Lung microvascular endothelial cell (primary cell): ENCODE measurements around the gene OSGEP. TPM values are rescaled to one million over a fixed set of nuclear protein-coding genes. Genes with fewer than 3 reads are reported as not detected.

Source experiments
- DNase-seq, 2 donors: peaks; one replicate each; pipeline versions ENCODE4 v3.0.0 to v3.0.0-alpha.2; 2010; ENCODE audit warnings: low read depth in 2 of 2
- total RNA-seq: library from RNA; depleted of rRNA; stranded (reverse); fragments of >200 nt; gene quantifications from 2 replicates; pipeline ENCODE4 v1.2.1, GENCODE V29; 2014

The OSGEP gene
- total RNA-seq, 1 donor from 2014 or later = 48.0 TPM

GRCh38 chr14:20434701-20435581 lies 19.7 kb downstream of the OSGEP start:
- DNase-seq = peak in 1 of 2 donors; percentile 91

DNA sequence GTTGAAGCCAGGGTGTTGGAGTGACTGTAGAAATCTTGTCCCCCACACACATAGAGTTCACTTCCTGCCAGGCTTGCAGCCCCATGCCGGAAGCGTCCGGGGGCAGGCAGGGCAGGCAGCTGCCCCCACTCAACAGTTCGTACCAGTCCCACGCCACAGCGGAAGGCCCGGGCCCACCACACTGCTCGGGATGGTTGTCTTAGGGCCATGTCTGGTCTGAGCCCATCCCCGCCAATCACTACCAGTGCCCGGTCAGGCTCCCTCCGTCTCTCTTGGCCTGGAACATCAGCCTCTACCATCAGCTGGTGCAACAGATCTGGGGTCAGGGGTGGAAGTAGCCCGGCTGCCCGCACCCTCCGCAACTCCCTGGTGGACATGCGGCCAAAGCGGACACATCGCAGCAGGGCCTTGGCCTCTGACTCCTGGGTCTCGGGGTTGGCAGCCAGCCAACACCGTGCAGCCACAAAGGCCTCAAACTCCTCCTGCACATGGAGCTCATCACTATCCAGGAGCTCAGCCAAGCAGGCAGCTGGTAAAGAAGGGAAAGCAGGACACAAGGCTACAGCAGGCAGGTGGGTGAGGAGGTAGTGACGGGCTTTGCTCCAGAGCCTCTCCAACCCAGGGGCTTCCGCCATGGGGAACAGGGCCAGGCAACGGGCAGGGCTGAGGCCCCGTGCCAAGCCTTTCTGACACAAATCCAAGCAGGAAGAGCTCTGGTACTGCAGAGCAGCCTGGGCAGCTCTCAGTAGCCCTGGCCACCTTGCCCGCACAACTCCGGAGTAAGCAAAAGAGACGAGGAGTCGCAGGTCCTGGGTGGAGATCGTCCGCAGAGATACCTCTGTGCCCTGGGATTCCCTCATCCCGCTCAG lies 24.6 kb downstream of the OSGEP start:
- peak in 1 of 2 donors; percentile 52 for DNase-seq

DNA sequence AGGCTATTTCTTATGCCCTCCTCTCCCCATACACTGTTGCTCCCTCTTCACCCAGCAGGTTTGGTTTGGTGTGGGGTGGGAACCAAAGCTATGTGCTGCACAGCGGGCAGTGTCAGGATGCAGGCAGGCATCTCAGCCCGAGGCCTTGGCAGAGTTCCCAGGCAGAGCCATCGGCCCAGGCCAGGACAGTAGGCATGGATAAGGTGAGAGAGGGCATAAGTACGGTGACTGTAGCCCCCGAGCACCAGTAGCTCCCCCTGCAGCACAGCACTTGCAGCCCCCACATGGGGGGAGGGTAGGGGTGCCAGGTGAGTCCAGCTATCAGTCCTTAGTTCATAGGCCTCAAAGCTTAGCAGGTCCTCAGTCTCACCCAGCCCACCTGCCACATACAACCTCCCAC lies 25.8 kb downstream of the OSGEP start:
- peak in 1 of 2 donors; percentile 28 for DNase-seq

DNA sequence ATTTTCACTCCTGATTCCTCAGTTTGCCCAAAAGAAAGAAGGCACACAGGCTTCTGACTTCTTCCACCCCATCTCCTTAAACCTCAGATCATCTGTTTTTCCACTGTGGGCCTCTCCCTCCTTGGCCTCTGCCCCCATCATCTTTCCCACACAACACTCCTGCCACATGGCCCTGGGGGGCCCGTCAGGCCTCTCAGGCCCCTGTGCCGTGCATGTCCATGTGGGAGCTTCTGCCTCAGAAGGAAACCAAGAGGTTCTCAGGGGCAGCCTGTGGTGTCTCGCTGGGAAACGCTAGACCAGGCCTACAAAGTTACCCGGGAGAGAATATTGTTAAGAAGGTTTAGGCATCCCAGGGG lies 26.6 kb downstream of the OSGEP start:
- DNase-seq = no peak

GRCh38 chr14:20427231-20428009 lies 27.2 kb downstream of the OSGEP start:
- peak; percentile 74 to 88 for DNase-seq

- DNase-seq = no peak
Observed at GRCh38 chr14:20424851-20425250, 29.8 kb downstream of the OSGEP start.

DNA sequence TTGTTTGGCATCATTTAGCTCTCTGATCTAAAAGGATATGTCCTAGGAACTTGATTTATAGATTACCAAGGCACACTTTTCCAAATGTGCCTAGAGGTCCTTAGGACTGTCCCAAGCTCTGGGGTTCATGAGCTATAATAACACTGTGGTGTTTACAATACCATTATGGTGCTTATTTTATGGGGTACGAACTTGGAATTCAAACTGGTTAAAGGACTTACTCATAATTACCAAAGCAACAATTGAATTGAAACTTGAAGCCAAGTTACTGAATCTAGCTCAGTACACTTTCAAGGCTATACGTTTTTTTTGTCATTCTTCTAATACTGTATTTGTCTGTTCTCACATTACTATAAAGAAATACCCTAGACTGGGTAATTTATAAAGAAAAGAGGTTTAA lies 31.7 kb downstream of the OSGEP start:
- DNase-seq = no peak

- no peak for DNase-seq
Observed at GRCh38 chr14:20421267-20421666, 33.3 kb downstream of the OSGEP start.

- no peak for DNase-seq
Observed at GRCh38 chr14:20419419-20419818, 35.2 kb downstream of the OSGEP start.

DNA sequence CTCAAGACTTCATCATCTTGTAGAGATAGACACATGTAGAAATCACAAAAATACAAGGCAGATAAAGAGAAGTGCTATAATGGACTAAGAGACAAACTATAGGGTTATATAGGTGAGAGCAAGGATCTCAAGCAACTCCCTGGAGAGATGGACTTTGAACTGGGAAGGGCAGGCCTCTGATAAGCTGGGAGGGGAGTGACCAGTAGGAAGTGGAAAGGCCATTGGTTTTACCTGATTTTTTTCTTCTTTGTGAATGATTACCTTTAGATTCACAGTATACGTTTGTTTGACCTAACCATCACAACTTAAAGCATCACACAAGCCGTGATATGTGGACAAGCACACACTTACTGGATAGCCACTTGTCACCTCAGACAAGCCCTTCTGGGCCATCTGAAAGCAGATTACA lies 36.1 kb downstream of the OSGEP start:
- no peak for DNase-seq

DNA sequence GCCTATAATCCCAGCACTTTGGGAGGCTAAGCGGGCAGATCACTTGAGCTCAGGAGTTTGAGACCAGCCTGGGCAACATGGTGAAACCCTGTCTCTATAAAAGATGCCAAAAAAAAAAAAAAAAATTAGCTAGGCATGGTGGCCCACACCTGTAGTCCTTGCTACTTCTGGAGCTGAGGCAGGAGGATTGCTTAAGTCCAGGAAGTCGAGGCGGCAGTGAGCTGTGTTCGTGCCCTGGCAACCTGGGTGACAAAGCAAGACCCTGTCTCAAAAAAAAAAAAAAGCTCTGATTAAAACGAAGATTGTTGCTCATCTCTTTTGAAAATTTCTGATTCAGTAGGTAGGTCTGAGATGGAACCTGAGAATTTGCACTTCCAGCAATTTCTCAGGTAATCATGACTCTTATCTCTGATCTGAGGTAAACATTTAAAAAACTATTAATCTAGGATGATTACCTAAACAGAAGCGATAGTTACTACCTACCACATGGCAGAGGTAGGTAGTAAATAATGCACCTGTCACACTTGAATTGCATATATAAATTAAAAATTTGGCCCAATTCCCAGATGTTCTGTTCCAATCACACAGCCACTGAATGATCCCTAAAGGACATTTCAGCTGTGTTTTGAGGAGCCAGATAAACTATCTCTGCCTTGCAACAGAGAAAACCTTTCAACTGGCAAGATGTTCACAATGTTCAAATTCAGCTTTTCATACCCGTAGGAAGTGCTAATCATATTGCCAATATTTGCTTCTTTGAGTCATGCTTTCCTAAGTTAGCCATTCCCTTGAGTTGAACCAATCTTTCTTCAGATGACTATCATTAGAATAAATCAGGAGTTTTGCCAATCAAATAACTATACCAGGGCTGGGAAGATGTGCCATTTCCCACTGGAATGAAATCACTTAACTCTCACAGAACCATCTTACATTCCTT lies 37.1 kb downstream of the OSGEP start:
- no peak for DNase-seq

DNA sequence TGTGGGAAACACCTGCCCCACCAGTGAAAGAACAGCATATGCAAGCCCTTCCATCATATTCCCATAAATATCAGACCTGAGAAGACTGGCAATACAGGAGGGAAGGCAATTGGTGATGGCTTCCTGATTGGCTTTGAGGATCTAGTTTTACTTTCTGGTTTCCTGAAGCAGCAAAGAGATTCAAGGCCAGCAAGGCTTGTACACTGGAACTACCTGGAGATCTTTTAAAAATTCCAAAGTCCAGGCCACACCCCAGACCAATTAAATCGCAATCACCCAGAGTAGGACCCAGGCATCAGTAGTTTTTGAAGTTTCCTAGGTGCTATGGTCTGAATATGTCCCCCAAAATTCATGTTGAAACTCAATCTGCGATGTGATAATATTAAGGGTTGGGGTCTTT lies 38.4 kb downstream of the OSGEP start:
- no peak for DNase-seq

DNA sequence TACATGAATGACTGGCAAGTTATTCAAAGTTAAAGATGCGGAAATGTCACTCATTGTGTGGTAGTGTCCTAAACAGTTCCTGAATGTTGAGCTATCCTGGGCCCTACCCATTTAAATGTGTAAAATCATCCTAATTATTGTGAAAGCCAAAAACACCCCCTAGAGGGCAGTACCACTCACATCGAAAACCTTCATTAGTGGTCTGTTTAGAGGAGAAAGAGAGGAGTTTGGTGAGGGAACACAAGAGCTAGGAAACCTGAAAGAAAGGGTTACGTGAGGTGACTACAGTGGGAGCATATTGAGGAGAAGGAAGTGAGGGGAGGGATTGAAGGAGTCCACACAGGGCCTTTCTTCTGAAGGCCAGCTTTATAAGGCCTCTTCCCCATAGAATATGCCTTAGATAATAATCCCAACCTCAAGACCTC lies 38.8 kb downstream of the OSGEP start:
- DNase-seq = peak; percentile 63 to 82

DNA sequence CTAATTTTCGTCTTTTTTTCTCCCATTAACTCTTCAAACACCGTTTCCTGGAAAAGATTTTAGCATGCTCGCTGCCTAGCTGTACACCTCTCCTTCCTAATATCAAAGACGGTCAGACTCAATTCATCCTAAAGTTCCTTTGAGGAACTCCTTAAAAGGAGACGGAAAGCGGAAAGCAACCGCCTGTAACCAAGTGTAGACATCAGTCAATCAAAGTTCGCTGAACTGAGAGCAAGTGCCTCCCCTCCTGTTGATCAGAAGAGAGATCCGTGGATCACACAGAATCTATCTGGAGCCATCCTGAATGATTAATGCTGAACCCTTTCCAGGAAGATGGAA lies 40.9 kb downstream of the OSGEP start:
- peak in 1 of 2 donors; percentile 33 for DNase-seq

DNA sequence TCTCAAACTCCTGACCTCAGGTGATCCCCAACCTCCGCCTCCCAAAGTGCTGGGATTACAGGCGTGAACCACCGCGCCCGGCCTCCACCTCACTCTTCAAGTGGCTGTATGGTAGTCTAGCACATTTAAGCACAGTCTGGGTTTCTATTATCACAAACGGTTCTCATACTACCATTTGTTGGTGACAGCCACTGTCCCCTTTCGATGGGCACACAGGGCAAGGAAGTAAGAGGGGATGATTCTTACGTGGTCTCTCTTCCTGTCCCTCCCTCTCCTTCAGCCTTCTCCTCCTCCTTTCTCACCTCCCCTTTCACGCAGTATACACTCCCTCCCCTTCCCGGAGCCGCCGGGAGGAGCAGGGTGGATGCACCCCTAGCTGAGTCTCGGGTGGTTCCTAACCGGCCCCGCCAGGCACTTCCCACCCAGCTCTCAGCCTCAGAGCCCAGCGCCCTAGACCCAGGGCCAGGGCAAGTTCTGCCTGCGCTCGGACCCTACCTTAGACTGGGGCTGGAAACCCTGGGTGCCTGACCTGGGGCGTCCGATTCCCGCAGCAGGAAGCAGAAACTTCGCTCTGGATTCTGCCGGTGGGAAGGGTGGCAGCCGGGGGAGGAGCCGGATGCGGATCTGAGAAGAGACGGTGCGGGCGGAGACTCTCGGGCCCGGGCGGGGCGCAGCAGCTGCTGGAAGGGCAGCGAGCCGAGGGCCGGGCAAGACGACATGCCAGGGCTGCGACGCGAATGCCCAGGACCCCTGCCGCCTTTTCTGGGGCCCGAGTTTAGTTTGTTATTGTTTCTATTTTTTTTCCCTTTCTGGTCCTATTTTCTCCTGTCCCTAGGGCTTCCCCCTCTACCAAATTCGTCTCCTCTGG lies 41.5 kb downstream of the OSGEP start, which contains the start of gene TEP1:
TEP1 (minus strand) TSS at position 626 of the 868 bp plus-strand sequence. CDS start 5,062 bp downstream, outside the sequence.
- DNase-seq = peak; percentile 64 to 86

DNA sequence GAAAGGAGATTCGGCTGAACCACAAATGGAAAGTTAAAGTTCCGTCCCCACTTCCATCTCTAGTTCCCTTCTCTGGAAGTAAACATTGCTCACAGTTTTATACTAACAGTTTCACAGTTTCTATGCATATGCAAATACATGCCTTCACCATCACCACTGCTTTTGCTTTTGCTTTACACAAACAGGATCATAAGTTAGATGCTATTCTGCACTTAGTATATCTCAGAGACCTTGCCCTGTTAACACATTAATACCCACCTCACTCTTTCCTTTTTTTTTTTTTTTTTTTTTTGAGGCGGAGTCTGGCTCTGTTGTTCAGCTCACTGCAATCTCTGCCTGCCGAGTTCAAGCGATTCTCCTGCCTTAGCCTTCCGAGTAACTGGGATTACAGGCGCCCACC lies 42.2 kb downstream of the OSGEP start:
- peak; percentile 26 to 38 for DNase-seq

DNA sequence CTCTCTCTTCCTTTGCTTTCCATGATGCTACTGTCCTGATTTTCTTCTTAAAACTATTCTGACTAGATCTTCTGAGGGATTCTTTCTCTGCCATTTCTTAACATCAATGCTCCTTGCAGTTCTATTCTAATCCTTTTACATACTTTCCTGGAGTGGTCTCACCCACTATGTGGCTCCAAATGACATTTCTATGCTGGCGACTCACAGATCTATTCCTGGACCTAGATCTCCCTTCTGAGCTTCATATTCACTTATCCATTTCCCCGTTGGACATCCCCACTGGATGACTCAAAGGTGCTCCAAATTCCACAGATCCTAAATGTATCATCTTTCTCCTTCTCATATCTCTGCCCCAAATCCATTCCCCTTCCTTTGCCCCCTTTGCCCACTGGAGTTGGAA lies 45.4 kb downstream of the OSGEP start:
- no peak for DNase-seq

DNA sequence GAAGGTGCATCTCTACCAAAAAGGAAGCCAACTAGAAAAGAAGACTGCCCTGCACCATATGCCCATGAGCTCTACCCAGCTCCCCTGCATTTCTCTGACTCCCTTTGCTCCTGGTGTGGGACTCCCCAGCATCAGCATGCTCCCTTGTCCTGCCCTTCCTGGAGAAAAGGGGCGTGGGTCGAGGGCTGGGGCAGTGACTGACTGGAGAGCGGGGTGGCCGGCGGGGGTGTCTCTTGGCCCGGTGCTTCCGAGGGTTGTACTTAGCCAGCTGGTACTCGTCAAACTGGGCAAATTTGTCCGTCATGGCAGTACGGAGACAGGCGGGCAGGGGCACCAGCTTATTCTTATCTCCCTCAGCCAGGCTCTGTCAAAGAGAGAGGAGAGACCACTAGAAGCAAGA lies 51.1 kb downstream of the OSGEP start:
- no peak for DNase-seq

DNA sequence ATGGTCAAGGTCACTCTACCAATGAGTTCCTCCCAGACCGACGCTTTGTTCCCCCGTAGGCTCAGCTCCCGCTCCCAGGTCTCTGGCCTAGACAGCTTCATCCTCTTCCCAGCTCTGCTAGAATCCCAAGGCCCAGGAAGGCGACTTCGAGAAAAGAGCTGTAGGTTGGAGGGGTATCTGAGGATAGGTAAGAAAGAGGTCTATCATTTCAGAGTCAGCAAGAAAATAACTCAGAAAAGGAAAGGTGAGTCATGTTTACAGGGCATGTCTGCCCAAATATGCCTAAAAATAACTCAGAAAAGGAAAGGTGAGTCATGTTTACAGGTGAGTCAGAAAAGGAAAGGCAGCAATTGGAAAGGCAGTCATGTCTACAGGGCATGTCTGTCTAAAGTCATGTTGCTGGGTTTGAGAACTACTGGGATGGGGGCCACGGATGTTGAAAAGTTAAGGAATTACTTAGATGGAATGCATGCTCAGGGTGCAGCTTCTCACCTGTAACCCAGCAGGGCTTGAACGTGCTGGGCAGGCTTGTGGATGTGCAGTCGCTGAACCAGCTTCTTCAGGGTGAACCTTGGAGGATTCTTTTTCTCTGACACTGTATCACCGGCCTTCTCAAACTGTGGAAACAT lies 53.5 kb downstream of the OSGEP start:
- DNase-seq = peak; percentile 31 to 64
